Measurements from ENCODE around the gene NOP14.

- TF ChIP-seq POLR2A (IDR thresholded peaks at IDR 0.05; ENCODE audit: low read length) (no peak), GATA1 (IDR thresholded peaks at IDR 0.05; ENCODE audit: low read depth, low read length) (no peak)
Observed at GRCh38 chr4:2914256-2915126, 48.7 kb downstream of the NOP14 start.

Measured in erythroblast (primary cell).